GM23338 (cell line): ENCODE measurements around the gene MYO18B. TPM values are rescaled to one million over a fixed set of nuclear protein-coding genes. Genes with fewer than 3 reads are reported as not detected.
"Not testable (repeated sequence)": the region's sequence is repeated elsewhere in the genome, so short reads cannot be mapped to it uniquely, and the experiment has no call there.

ENCODE experiments used
- ATAC-seq: fragments of 200-7000 bp; cut with Tn5 transposase; 3 replicates; pipeline ENCODE4 v1.9.1; 2020
- DNase-seq: peaks from one replicate; pipeline ENCODE4 v3.0.0-alpha.2; 2015; ENCODE audit warnings: low spot score
- H2AFZ ChIP-seq: fragments of 200-600 bp; sonication (generic); 2 replicates; pipeline ENCODE4 v1.8.0; 2016; ENCODE audit warnings: antibody characterized with exemption, mild to moderate bottlenecking, moderate library complexity
- H3F3A ChIP-seq: fragments of 200-600 bp; sonication (generic); replicated peaks from 2 replicates; pipeline ENCODE4 v1.8.0; 2017; ENCODE audit warnings: antibody characterized with exemption, mixed run types, low read depth
- H3K27ac ChIP-seq: fragments of 200-600 bp; sonication (generic); 2 replicates; pipeline ENCODE4 v1.6.1; 2016; ENCODE audit warnings: low read depth
- H3K27me3 ChIP-seq: fragments of 200-600 bp; sonication (generic); 2 replicates; pipeline ENCODE4 v1.8.0; 2016; ENCODE audit warnings: mild to moderate bottlenecking, mixed run types, moderate library complexity; ENCODE audit not compliant: insufficient read depth
- H3K36me3 ChIP-seq: fragments of 200-600 bp; sonication (generic); 2 replicates; pipeline ENCODE4 v1.8.0; 2016; ENCODE audit warnings: mild to moderate bottlenecking; ENCODE audit not compliant: insufficient read depth
- H3K4me1 ChIP-seq: fragments of 200-600 bp; sonication (generic); 2 replicates; pipeline ENCODE4 v1.8.0; 2016; ENCODE audit warnings: mild to moderate bottlenecking, moderate library complexity; ENCODE audit not compliant: insufficient read depth
- H3K4me2 ChIP-seq: fragments of 200-600 bp; sonication (generic); 2 replicates; pipeline ENCODE4 v1.7.1; 2017; ENCODE audit warnings: mixed run types
- H3K4me3 ChIP-seq: fragments of 200-600 bp; sonication (generic); 2 replicates; pipeline ENCODE4 v1.6.1; 2016; ENCODE audit warnings: mixed run types
- H3K79me2 ChIP-seq: fragments of 200-600 bp; sonication (generic); replicated peaks from 2 replicates; pipeline ENCODE4 v1.8.0; 2017; ENCODE audit warnings: mild to moderate bottlenecking; ENCODE audit not compliant: insufficient read depth
- H3K9me2 ChIP-seq: fragments of 200-600 bp; sonication (generic); 2 replicates; pipeline ENCODE4 v1.8.0; 2017; ENCODE audit not compliant: insufficient read depth
- H4K20me1 ChIP-seq: fragments of 200-600 bp; sonication (generic); replicated peaks from 2 replicates; pipeline ENCODE4 v1.8.0; 2017; ENCODE audit warnings: mild to moderate bottlenecking; ENCODE audit not compliant: insufficient read depth
- H3K27ac Mint-ChIP-seq: 2 replicates; pipeline ENCODE4 v1.8.0; 2020; ENCODE audit warnings: inconsistent platforms, mild to moderate bottlenecking, moderate library complexity, mixed read lengths
- H3K27me3 Mint-ChIP-seq: 3 replicates; pipeline ENCODE4 v1.8.0; 2022; ENCODE audit warnings: low read depth, mild to moderate bottlenecking, moderate library complexity, mixed read lengths, inconsistent platforms; ENCODE audit not compliant: insufficient read depth, poor library complexity
- H3K36me3 Mint-ChIP-seq: 3 replicates; pipeline ENCODE4 v1.8.0; 2021; ENCODE audit warnings: low read depth, mild to moderate bottlenecking, inconsistent platforms, moderate library complexity, mixed read lengths
- H3K4me1 Mint-ChIP-seq: 3 replicates; pipeline ENCODE4 v1.8.0; 2020; ENCODE audit warnings: mild to moderate bottlenecking, inconsistent platforms, mixed read lengths
- H3K4me3 Mint-ChIP-seq: 3 replicates; pipeline ENCODE4 v1.8.0; 2021; ENCODE audit warnings: moderate library complexity, mild to moderate bottlenecking, inconsistent platforms, mixed read lengths
- H3K9me3 Mint-ChIP-seq: 3 replicates; pipeline ENCODE4 v1.8.0; 2020; ENCODE audit warnings: moderate library complexity, mild to moderate bottlenecking, inconsistent platforms, mixed read lengths
- ZNF331 ChIP-seq: fragments of 250-450 bp; sonication (Bioruptor Pico); IDR thresholded peaks from 2 replicates; pipeline ENCODE4 v1.5.0; 2020; ENCODE audit warnings: low read depth, mild to moderate bottlenecking, moderate library complexity
- polyA plus RNA-seq: library from polyadenylated mRNA; unstranded; fragments of >200 nt; fragmentation: Nextera tagmentation; extraction: Ambion mirVana; gene quantifications from 2 replicates; pipeline ENCODE4 v1.2.1, GENCODE V29; 2016
- total RNA-seq: library from RNA; depleted of rRNA; stranded (reverse); fragments of >200 nt; shearing (Covaris generic); gene quantifications from 2 replicates; pipeline ENCODE4 v1.2.3, GENCODE V29; 2014
- TF ChIP-seq, protein P1 (sequence below): fragments of 250-450 bp; sonication (Bioruptor Pico); IDR thresholded peaks from 2 replicates; pipeline ENCODE4 v1.5.0; 2020; ENCODE audit warnings: mild to moderate bottlenecking, moderate library complexity

Gene MYO18B
- total and polyA plus RNA-seq, 2 experiments from 2014 or later, result 0.36 to 0.45 TPM

DNA sequence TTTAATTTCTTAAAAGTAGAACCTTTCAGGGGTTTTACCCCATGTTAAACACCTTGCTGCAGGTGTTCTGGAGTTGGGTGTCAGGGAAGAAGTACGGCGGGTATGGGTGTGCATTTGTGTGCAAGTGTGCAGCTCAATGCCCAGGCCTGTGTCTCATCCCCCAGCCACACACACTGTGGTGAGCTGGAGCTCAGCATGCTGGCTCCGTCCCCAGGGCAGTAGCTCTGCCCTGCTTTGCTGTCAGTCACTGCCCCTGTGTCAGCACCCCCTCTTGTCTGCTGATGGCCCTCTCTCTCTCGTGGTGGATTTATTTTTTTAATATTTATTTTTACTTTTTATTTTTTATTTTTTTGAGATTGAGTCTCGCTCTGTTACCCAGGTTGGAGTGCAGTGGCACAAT is 35.8 kb upstream of the MYO18B start (continued):
- TF ChIP-seq, protein P1, sequence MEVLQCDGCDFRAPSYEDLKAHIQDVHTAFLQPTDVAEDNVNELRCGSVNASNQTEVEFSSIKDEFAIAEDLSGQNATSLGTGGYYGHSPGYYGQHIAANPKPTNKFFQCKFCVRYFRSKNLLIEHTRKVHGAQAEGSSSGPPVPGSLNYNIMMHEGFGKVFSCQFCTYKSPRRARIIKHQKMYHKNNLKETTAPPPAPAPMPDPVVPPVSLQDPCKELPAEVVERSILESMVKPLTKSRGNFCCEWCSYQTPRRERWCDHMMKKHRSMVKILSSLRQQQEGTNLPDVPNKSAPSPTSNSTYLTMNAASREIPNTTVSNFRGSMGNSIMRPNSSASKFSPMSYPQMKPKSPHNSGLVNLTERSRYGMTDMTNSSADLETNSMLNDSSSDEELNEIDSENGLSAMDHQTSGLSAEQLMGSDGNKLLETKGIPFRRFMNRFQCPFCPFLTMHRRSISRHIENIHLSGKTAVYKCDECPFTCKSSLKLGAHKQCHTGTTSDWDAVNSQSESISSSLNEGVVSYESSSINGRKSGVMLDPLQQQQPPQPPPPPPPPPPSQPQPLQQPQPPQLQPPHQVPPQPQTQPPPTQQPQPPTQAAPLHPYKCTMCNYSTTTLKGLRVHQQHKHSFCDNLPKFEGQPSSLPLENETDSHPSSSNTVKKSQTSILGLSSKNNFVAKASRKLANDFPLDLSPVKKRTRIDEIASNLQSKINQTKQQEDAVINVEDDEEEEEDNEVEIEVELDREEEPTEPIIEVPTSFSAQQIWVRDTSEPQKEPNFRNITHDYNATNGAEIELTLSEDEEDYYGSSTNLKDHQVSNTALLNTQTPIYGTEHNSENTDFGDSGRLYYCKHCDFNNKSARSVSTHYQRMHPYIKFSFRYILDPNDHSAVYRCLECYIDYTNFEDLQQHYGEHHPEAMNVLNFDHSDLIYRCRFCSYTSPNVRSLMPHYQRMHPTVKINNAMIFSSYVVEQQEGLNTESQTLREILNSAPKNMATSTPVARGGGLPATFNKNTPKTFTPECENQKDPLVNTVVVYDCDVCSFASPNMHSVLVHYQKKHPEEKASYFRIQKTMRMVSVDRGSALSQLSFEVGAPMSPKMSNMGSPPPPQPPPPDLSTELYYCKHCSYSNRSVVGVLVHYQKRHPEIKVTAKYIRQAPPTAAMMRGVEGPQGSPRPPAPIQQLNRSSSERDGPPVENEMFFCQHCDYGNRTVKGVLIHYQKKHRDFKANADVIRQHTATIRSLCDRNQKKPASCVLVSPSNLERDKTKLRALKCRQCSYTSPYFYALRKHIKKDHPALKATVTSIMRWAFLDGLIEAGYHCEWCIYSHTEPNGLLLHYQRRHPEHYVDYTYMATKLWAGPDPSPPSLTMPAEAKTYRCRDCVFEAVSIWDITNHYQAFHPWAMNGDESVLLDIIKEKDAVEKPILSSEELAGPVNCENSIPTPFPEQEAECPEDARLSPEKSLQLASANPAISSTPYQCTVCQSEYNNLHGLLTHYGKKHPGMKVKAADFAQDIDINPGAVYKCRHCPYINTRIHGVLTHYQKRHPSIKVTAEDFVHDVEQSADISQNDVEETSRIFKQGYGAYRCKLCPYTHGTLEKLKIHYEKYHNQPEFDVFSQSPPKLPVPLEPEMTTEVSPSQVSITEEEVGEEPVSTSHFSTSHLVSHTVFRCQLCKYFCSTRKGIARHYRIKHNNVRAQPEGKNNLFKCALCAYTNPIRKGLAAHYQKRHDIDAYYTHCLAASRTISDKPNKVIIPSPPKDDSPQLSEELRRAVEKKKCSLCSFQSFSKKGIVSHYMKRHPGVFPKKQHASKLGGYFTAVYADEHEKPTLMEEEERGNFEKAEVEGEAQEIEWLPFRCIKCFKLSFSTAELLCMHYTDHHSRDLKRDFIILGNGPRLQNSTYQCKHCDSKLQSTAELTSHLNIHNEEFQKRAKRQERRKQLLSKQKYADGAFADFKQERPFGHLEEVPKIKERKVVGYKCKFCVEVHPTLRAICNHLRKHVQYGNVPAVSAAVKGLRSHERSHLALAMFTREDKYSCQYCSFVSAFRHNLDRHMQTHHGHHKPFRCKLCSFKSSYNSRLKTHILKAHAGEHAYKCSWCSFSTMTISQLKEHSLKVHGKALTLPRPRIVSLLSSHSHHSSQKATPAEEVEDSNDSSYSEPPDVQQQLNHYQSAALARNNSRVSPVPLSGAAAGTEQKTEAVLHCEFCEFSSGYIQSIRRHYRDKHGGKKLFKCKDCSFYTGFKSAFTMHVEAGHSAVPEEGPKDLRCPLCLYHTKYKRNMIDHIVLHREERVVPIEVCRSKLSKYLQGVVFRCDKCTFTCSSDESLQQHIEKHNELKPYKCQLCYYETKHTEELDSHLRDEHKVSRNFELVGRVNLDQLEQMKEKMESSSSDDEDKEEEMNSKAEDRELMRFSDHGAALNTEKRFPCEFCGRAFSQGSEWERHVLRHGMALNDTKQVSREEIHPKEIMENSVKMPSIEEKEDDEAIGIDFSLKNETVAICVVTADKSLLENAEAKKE (CRISPR knock-in tag), result no peak

DNA sequence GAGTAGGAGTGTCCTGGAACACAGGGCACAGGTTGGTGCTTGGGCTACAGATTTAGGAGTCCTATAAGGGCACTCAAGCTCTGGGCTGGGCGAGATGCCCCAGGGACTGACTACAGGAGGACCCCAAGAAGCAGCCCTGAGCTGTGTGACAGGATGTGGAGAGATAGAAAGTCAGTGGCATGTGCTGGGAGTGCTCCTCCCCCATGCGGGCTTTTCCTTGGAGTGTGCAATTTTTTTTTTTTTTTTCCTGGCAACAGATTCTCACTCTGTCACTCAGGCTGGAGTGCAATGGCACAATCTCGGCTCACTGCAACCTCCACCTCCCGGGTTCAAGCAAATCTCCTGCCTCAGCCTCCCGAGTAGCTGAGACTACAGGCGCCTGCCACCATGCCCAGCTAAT is 33.6 kb upstream of the MYO18B start:
- H3K9me3 Mint-ChIP-seq, result not testable (repeated sequence)

DNA sequence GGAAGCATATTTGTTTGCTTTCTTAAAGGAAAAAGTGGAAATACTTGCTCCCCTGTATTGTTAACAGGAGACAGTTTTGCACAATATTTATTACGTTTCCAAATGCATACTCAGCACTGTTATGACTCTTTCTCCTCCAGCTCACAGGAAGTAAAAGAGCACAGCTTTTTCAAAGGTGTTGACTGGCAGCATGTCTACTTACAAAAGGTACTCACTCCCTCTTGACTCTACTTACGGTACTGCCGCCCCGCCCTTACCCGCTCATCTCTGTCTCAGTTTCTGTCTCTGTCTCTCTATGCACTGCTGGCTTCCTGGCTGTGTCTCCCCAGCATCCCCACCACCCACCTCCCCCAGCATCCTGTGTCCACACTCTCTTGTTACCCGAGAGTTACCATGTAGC is 32.2 kb upstream of the MYO18B start:
- H3K36me3 ChIP-seq, result peaks cover 7% of the 10 kb centered on the region
- H3K4me1 ChIP-seq, result no peaks in the 10 kb centered on the region
- no peak overlapping the region for H3K27ac ChIP-seq
- H3K4me1 Mint-ChIP-seq, result no peaks in the 10 kb centered on the region
- ATAC-seq (no peak), DNase-seq (no peak)
- H3K4me3 ChIP-seq, result no peak overlapping the region
- no peaks in the 10 kb centered on the region for H3K27me3 Mint-ChIP-seq
- H4K20me1 ChIP-seq, result 0 out of 2 replicates have a peak, but pooled peaks cover 7% of the 10 kb centered on the region
- H3K4me3 Mint-ChIP-seq, result no peak overlapping the region
- H3K36me3 Mint-ChIP-seq, result peaks cover 10% of the 10 kb centered on the region
- H3K27ac Mint-ChIP-seq, result no peak overlapping the region
- no peaks in the 10 kb centered on the region for H3F3A ChIP-seq
- no peak for TF ChIP-seq ZNF331 (CRISPR knock-in tag)
- no peak overlapping the region for H2AFZ ChIP-seq
- no peak overlapping the region for H3K4me2 ChIP-seq
- H3K9me2 ChIP-seq, result no peaks in the 10 kb centered on the region
- H3K79me2 ChIP-seq, result no peaks in the 10 kb centered on the region
- no peaks in the 10 kb centered on the region for H3K9me3 Mint-ChIP-seq
- H3K27me3 ChIP-seq, result no peaks in the 10 kb centered on the region

More for the DNA sequence above, 33.6 kb upstream of the MYO18B start:
- ATAC-seq, H3K4me3 ChIP-seq, H2AFZ ChIP-seq, H3K4me1 Mint-ChIP-seq, H3K27me3 Mint-ChIP-seq, H3K4me1 ChIP-seq, H3K36me3 Mint-ChIP-seq, H3K79me2 ChIP-seq, H3K27me3 ChIP-seq, H3K27ac Mint-ChIP-seq, H3K27ac ChIP-seq, H3F3A ChIP-seq, H3K36me3 ChIP-seq, H3K4me2 ChIP-seq, DNase-seq, H3K4me3 Mint-ChIP-seq, H4K20me1 ChIP-seq, H3K9me2 ChIP-seq: not testable (repeated sequence)
